ENCODE measurements around the gene POLN. TPM values are rescaled to one million over a fixed set of nuclear protein-coding genes. Genes with fewer than 3 reads are reported as not detected.

The POLN gene
- total and polyA plus RNA-seq, 9 donors: 1.5 to 4.8 (median 2.2) TPM

- Histone ChIP-seq H3K4me3 (ENCODE audit: low read length) (no peak overlapping the region), H3K9me3 (replicated peaks; ENCODE audit: control insufficient read depth, low read depth, low read length) (no peaks in the 10 kb centered on the region), H3K27me3 (ENCODE audit: control insufficient read depth, insufficient read depth, low read length) (no peaks in the 10 kb centered on the region), H3K27ac (ENCODE audit: low read length) (no peak overlapping the region), H3K4me1 (ENCODE audit: control insufficient read depth, insufficient read depth, low read length) (peaks cover 9% of the 10 kb centered on the region), H3K36me3 (ENCODE audit: control insufficient read depth, insufficient read depth, low read length) (peaks cover 73% of the 10 kb centered on the region)
- DNase-seq: peak; percentile 1
- 95% methylated on average over 27 of the region's 30 CpGs for WGBS (ENCODE audit: insufficient coverage)
Observed at GRCh38 chr4:2250357-2251072, 8.6 kb upstream of the POLN start.

- WGBS (ENCODE audit: insufficient coverage): 84% methylated on average over 19 of the region's 26 CpGs
- DNase-seq: peak; percentile 4
- Histone ChIP-seq H3K4me3 (ENCODE audit: low read length) (no peak overlapping the region), H3K9me3 (replicated peaks; ENCODE audit: control insufficient read depth, low read depth, low read length) (no peaks in the 10 kb centered on the region), H3K27ac (ENCODE audit: low read length) (no peak overlapping the region), H3K36me3 (ENCODE audit: control insufficient read depth, insufficient read depth, low read length) (peaks cover 65% of the 10 kb centered on the region), H3K27me3 (ENCODE audit: control insufficient read depth, insufficient read depth, low read length) (no peaks in the 10 kb centered on the region), H3K4me1 (ENCODE audit: control insufficient read depth, insufficient read depth, low read length) (peaks cover 15% of the 10 kb centered on the region)
Observed at GRCh38 chr4:2249526-2250356, 7.8 kb upstream of the POLN start.

- H3K36me3 ChIP-seq (ENCODE audit: control insufficient read depth, insufficient read depth, low read length): peaks cover 59% of the 10 kb centered on the region
- DNase-seq: peak; percentile 2
- H3K9me3 ChIP-seq (replicated peaks; ENCODE audit: control insufficient read depth, low read depth, low read length): no peaks in the 10 kb centered on the region
- H3K27ac ChIP-seq (ENCODE audit: low read length): no peak overlapping the region
- whole genome bisulfite sequencing (ENCODE audit: insufficient coverage): 75% methylated on average over 10 of the region's 10 CpGs
- H3K4me1 ChIP-seq (ENCODE audit: control insufficient read depth, insufficient read depth, low read length): peaks cover 15% of the 10 kb centered on the region
- no peak overlapping the region for H3K4me3 ChIP-seq (ENCODE audit: low read length)
- H3K27me3 ChIP-seq (ENCODE audit: control insufficient read depth, insufficient read depth, low read length): no peaks in the 10 kb centered on the region
Observed at GRCh38 chr4:2248821-2249261, 6.9 kb upstream of the POLN start.

- Histone ChIP-seq H3K27me3 (ENCODE audit: control insufficient read depth, insufficient read depth, low read length) (no peaks in the 10 kb centered on the region), H3K4me3 (ENCODE audit: low read length) (no peak overlapping the region), H3K4me1 (ENCODE audit: control insufficient read depth, insufficient read depth, low read length) (peaks cover 18% of the 10 kb centered on the region), H3K27ac (ENCODE audit: low read length) (no peak overlapping the region), H3K9me3 (replicated peaks; ENCODE audit: control insufficient read depth, low read depth, low read length) (no peaks in the 10 kb centered on the region), H3K36me3 (ENCODE audit: control insufficient read depth, insufficient read depth, low read length) (peaks cover 52% of the 10 kb centered on the region)
- 83% methylated on average over 19 of the region's 21 CpGs for WGBS (ENCODE audit: insufficient coverage)
- peak; percentile 5 for DNase-seq
Observed at GRCh38 chr4:2248044-2248780, 6.3 kb upstream of the POLN start.

- Histone ChIP-seq H3K27me3 (ENCODE audit: control insufficient read depth, insufficient read depth, low read length) (no peaks in the 10 kb centered on the region), H3K4me3 (ENCODE audit: low read length) (no peak overlapping the region), H3K9me3 (replicated peaks; ENCODE audit: control insufficient read depth, low read depth, low read length) (no peaks in the 10 kb centered on the region), H3K4me1 (ENCODE audit: control insufficient read depth, insufficient read depth, low read length) (peaks cover 20% of the 10 kb centered on the region), H3K27ac (ENCODE audit: low read length) (no peak overlapping the region), H3K36me3 (ENCODE audit: control insufficient read depth, insufficient read depth, low read length) (peaks cover 46% of the 10 kb centered on the region)
- WGBS (ENCODE audit: insufficient coverage): 89% methylated on average over 32 of the region's 42 CpGs
- peak; percentile 8 for DNase-seq
Observed at GRCh38 chr4:2247128-2248043, 5.5 kb upstream of the POLN start.

- WGBS (ENCODE audit: insufficient coverage): 84% methylated on average over 19 of the region's 19 CpGs
- Histone ChIP-seq H3K9me3 (replicated peaks; ENCODE audit: control insufficient read depth, low read depth, low read length) (no peaks in the 10 kb centered on the region), H3K27me3 (ENCODE audit: control insufficient read depth, insufficient read depth, low read length) (no peaks in the 10 kb centered on the region), H3K36me3 (ENCODE audit: control insufficient read depth, insufficient read depth, low read length) (peaks cover 37% of the 10 kb centered on the region), H3K4me1 (ENCODE audit: control insufficient read depth, insufficient read depth, low read length) (peaks cover 22% of the 10 kb centered on the region), H3K4me3 (ENCODE audit: low read length) (no peak overlapping the region), H3K27ac (ENCODE audit: low read length) (no peak overlapping the region)
- DNase-seq: peak; percentile 6
Observed at GRCh38 chr4:2246384-2247127, 4.6 kb upstream of the POLN start.

- peak; percentile 5 for DNase-seq
- H3K27me3 ChIP-seq (ENCODE audit: control insufficient read depth, insufficient read depth, low read length): no peaks in the 10 kb centered on the region
- peak overlapping the region; percentile 63 for H3K27ac ChIP-seq (ENCODE audit: low read length)
- H3K36me3 ChIP-seq (ENCODE audit: control insufficient read depth, insufficient read depth, low read length): peaks cover 30% of the 10 kb centered on the region
- peaks cover 22% of the 10 kb centered on the region for H3K4me1 ChIP-seq (ENCODE audit: control insufficient read depth, insufficient read depth, low read length)
- no peaks in the 10 kb centered on the region for H3K9me3 ChIP-seq (replicated peaks; ENCODE audit: control insufficient read depth, low read depth, low read length)
- H3K4me3 ChIP-seq (ENCODE audit: low read length): no peak overlapping the region
- 53% methylated on average over 6 of the region's 7 CpGs for WGBS (ENCODE audit: insufficient coverage)
Observed at GRCh38 chr4:2245787-2246275, 3.9 kb upstream of the POLN start.

DNA sequence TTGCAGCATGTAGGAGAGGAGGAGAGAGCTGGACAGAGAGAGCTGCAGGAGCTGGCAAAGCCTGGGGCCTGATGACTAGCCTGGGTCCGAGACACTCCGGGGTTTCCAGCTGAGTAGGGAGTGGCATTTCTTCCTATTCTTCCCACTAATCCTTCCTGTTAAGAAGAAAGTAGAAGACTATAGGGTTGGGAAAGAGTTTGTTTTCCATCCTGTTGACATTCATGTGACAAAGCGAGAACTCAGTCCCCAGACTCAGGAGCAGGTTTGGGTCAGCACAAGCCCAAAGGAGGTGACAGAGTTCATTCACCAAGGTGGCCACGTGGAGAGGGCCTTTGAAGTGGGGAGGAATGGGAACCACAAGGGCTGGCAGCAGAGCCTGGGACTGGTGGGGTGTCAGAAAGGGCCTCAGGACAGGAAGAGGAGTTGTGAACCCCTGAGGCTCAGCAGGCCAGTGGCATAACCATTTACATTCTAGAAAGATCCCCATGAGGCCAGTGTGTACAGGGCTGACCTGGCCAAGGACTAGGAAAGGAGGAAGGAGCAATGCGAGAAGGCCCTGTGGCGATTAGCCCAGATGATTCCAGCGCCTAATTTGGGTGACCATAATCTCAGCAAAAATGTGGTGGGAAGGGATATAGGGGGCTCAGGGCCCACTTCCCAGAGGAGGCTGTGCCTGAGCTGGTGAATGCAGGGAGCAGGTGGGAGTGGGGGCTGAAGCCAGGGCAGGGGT is 3.3 kb upstream of the POLN start:
- no peak overlapping the region for H3K4me3 ChIP-seq (ENCODE audit: low read length)
- peak overlapping the region; percentile 63 for H3K27ac ChIP-seq (ENCODE audit: low read length)
- peaks cover 22% of the 10 kb centered on the region for H3K4me1 ChIP-seq (ENCODE audit: control insufficient read depth, insufficient read depth, low read length)
- no peaks in the 10 kb centered on the region for H3K9me3 ChIP-seq (replicated peaks; ENCODE audit: control insufficient read depth, low read depth, low read length)
- peaks cover 24% of the 10 kb centered on the region for H3K36me3 ChIP-seq (ENCODE audit: control insufficient read depth, insufficient read depth, low read length)
- H3K27me3 ChIP-seq (ENCODE audit: control insufficient read depth, insufficient read depth, low read length): no peaks in the 10 kb centered on the region
- WGBS (ENCODE audit: insufficient coverage): 34% methylated on average over 5 of the region's 7 CpGs
- DNase-seq: peak; percentile 24
